GM19238 (cell line): ENCODE data around the gene INSM1.

ENCODE experiments used
- DNase-seq: peaks from one replicate; pipeline ENCODE4 v3.0.0; 2011; ENCODE audit warnings: low spot score; ENCODE audit not compliant: insufficient read length

The INSM1 gene

GRCh38 chr20:20417876-20418676, 50.2 kb downstream of the INSM1 start:
- no peak for DNase-seq
